GM12878 (cell line): Measurements from ENCODE around the gene UGT1A6. TPM values are rescaled to one million over a fixed set of nuclear protein-coding genes. Genes with fewer than 3 reads are reported as not detected.

Source experiments
- ASH2L ChIP-seq: fragments of 300-600, 200-600 bp; sonication (generic); IDR thresholded peaks from 2 replicates; pipeline ENCODE4 v1.6.1; 2017; ENCODE audit warnings: low read depth, mild to moderate bottlenecking, borderline replicate concordance
- BMI1 ChIP-seq: fragments of 450-650 bp; IDR thresholded peaks from 2 replicates; pipeline ENCODE4 v1.6.1; 2016; ENCODE audit warnings: mild to moderate bottlenecking, moderate library complexity, borderline replicate concordance
- SUPT20H ChIP-seq: IDR thresholded peaks from 2 replicates; pipeline ENCODE4 v1.6.1; 2011; ENCODE audit warnings: low read depth, mild to moderate bottlenecking, low read length, moderate library complexity, borderline replicate concordance; ENCODE audit not compliant: control insufficient read depth
- TCF12 ChIP-seq: IDR thresholded peaks from 2 replicates; pipeline ENCODE4 v1.6.1; 2011; ENCODE audit warnings: low read depth, mild to moderate bottlenecking, low read length
- TCF3 ChIP-seq: IDR thresholded peaks from 2 replicates; pipeline ENCODE4 v1.6.1; 2012; ENCODE audit warnings: low read depth, mild to moderate bottlenecking, low read length, borderline replicate concordance; ENCODE audit not compliant: insufficient read depth
- ZNF217 ChIP-seq: fragments of 450-650 bp; IDR thresholded peaks from 2 replicates; pipeline ENCODE4 v1.6.1; 2017; ENCODE audit warnings: antibody characterized with exemption, mild to moderate bottlenecking
- ZNF384 ChIP-seq: IDR thresholded peaks from 2 replicates; pipeline ENCODE4 v1.6.1; 2012; ENCODE audit warnings: low read depth, mild to moderate bottlenecking, low read length, improper control_type of control experiment, borderline replicate concordance
- polyA plus RNA-seq, 11 experiments: library from polyadenylated mRNA; depleted of rRNA in 4 of 11; unstranded in 6 of 11; stranded (reverse) in 5 of 11; fragments of >200 nt; fragmentation: Nextera tagmentation in 4 of 11; fragmentation: Illumina TruSeq in 1 of 11; extraction: Ambion mirVana in 4 of 11; extraction: Trizol in 1 of 11; gene quantifications; 1 replicate in 1 of 11; 2 replicates in 10 of 11; pipeline versions ENCODE4 v1.2.1 to v1.2.3, GENCODE V29; 2011 to 2016; ENCODE audit warnings: inconsistent platforms in 2 of 11, missing spikeins in 2 of 11, low read depth in 1 of 11
- total RNA-seq, 4 experiments: library from RNA; depleted of rRNA in 3 of 4; stranded (reverse); fragments of >200 nt in 3 of 4; fragmentation: Illumina TruSeq in 1 of 4; extraction: Trizol in 1 of 4; gene quantifications; 2 replicates each; pipeline versions ENCODE4 v1.2.1 to v1.2.3, GENCODE V29; 2013 to 2021
- TF ChIP-seq, protein P1 (sequence below): fragments of 450-650 bp; formaldehyde crosslinking; IDR thresholded peaks from 2 replicates; pipeline ENCODE4 v1.4.0; 2020; ENCODE audit warnings: mild to moderate bottlenecking, moderate library complexity
- TF ChIP-seq, protein P2 (sequence below): fragments of 450-650 bp; IDR thresholded peaks from 2 replicates; pipeline ENCODE4 v1.6.1; 2018; ENCODE audit warnings: borderline replicate concordance, mild to moderate bottlenecking; ENCODE audit not compliant: partially characterized antibody
- TF ChIP-seq, protein P3 (sequence below): fragments of 450-650 bp; IDR thresholded peaks from 2 replicates; pipeline ENCODE4 v1.6.1; 2017; ENCODE audit warnings: borderline replicate concordance

The UGT1A6 gene
- total and polyA plus RNA-seq, 10 of the 15 experiments (the other 5 are each of a cell fraction or from before 2014, with no cell fraction given): not detected

DNA sequence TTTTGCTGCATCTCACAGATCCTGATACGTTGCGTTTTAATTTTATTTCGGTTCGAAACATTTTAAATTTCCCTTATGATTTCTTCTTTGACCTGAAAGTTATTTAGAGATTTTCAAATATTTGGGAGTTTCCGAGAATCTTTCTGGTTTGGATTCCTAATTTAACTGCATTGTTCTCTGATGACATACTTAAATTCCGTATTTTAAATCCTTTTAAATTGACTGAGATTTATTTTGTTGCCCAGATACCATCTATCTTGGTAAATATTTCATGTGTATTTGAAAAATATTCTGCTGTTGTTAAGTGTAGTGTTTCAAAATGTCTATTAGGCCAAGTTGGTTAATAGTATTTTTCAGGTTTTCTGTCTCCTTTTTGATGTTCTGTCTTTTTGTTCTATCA, 123.2 kb downstream of the UGT1A6 start (continued):
- TF ChIP-seq TCF3 (no peak), TCF12 (no peak), ZNF217 (no peak), SUPT20H (no peak), ZNF384 (no peak), ASH2L (no peak), BMI1 (no peak)
- TF ChIP-seq, protein P1, sequence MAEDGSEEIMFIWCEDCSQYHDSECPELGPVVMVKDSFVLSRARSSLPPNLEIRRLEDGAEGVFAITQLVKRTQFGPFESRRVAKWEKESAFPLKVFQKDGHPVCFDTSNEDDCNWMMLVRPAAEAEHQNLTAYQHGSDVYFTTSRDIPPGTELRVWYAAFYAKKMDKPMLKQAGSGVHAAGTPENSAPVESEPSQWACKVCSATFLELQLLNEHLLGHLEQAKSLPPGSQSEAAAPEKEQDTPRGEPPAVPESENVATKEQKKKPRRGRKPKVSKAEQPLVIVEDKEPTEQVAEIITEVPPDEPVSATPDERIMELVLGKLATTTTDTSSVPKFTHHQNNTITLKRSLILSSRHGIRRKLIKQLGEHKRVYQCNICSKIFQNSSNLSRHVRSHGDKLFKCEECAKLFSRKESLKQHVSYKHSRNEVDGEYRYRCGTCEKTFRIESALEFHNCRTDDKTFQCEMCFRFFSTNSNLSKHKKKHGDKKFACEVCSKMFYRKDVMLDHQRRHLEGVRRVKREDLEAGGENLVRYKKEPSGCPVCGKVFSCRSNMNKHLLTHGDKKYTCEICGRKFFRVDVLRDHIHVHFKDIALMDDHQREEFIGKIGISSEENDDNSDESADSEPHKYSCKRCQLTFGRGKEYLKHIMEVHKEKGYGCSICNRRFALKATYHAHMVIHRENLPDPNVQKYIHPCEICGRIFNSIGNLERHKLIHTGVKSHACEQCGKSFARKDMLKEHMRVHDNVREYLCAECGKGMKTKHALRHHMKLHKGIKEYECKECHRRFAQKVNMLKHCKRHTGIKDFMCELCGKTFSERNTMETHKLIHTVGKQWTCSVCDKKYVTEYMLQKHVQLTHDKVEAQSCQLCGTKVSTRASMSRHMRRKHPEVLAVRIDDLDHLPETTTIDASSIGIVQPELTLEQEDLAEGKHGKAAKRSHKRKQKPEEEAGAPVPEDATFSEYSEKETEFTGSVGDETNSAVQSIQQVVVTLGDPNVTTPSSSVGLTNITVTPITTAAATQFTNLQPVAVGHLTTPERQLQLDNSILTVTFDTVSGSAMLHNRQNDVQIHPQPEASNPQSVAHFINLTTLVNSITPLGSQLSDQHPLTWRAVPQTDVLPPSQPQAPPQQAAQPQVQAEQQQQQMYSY (CRISPR knock-in tag): no peak
- TF ChIP-seq, protein P2, sequence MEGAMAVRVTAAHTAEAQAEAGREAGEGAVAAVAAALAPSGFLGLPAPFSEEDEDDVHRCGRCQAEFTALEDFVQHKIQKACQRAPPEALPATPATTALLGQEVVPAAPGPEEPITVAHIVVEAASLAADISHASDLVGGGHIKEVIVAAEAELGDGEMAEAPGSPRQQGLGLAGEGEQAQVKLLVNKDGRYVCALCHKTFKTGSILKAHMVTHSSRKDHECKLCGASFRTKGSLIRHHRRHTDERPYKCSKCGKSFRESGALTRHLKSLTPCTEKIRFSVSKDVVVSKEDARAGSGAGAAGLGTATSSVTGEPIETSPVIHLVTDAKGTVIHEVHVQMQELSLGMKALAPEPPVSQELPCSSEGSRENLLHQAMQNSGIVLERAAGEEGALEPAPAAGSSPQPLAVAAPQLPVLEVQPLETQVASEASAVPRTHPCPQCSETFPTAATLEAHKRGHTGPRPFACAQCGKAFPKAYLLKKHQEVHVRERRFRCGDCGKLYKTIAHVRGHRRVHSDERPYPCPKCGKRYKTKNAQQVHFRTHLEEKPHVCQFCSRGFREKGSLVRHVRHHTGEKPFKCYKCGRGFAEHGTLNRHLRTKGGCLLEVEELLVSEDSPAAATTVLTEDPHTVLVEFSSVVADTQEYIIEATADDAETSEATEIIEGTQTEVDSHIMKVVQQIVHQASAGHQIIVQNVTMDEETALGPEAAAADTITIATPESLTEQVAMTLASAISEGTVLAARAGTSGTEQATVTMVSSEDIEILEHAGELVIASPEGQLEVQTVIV: no peak
- TF ChIP-seq, protein P3, sequence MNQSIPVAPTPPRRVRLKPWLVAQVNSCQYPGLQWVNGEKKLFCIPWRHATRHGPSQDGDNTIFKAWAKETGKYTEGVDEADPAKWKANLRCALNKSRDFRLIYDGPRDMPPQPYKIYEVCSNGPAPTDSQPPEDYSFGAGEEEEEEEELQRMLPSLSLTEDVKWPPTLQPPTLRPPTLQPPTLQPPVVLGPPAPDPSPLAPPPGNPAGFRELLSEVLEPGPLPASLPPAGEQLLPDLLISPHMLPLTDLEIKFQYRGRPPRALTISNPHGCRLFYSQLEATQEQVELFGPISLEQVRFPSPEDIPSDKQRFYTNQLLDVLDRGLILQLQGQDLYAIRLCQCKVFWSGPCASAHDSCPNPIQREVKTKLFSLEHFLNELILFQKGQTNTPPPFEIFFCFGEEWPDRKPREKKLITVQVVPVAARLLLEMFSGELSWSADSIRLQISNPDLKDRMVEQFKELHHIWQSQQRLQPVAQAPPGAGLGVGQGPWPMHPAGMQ: no peak
